T-cell (primary cell): Measurements from ENCODE around the gene CD14. TPM values are rescaled to one million over a fixed set of nuclear protein-coding genes. Genes with fewer than 3 reads are reported as not detected.
"Not testable (repeated sequence)": the region's sequence is repeated elsewhere in the genome, so short reads cannot be mapped to it uniquely, and the experiment has no call there.

ENCODE experiments used
- ATAC-seq, 4 experiments: fragments of 200-7000 bp in 3 of 4; fragments of 150-1000 bp in 1 of 4; cut with Tn5 transposase; replicated peaks in 1 of 4; 1 replicate in 3 of 4; 2 replicates in 1 of 4; pipeline ENCODE4 v1.10.0; 2021; ENCODE audit warnings: moderate library complexity in 3 of 4, mild to moderate bottlenecking in 2 of 4, moderate number of reproducible peaks in 1 of 4
- CTCF ChIA-PET, 2 donors: fragments of 300-600 bp; sonication (Branson Sonifier 250); formaldehyde crosslinking; loops; one replicate each; lab custom pipeline; 2022; ENCODE audit warnings: antibody characterized with exemption in 2 of 2; lab: Charles Lee
- POLR2A ChIA-PET, 2 donors: fragments of 300-600 bp; sonication (Branson Sonifier 250); formaldehyde crosslinking; loops; one replicate each; lab custom pipeline; 2022; ENCODE audit warnings: antibody characterized with exemption in 2 of 2; lab: Charles Lee
- DNase-seq, 35 experiments: peaks; one replicate each; pipeline versions ENCODE4 v3.0.0 to v3.0.0-alpha.2; 2013 to 2023
- H3K27ac ChIP-seq: one replicate; pipeline ENCODE4 v1.5.1; 2013; ENCODE audit warnings: low read length
- H3K27me3 ChIP-seq, 2 experiments: replicated peaks in 1 of 2; 1 replicate in 1 of 2; 2 replicates in 1 of 2; pipeline versions ENCODE4 v1.6.1 to v1.7.0; 2013; ENCODE audit warnings: low read length in 1 of 2, mixed read lengths in 1 of 2; ENCODE audit not compliant: control insufficient read depth in 2 of 2, insufficient read depth in 2 of 2; ENCODE audit errors: extremely low read depth in 1 of 2
- H3K36me3 ChIP-seq, 2 donors: 1 replicate in 1 of 2; 2 replicates in 1 of 2; pipeline versions ENCODE4 v1.6.1 to v1.7.0; 2013; ENCODE audit warnings: low read length in 1 of 2; ENCODE audit not compliant: control insufficient read depth in 2 of 2, insufficient read depth in 1 of 2; ENCODE audit errors: extremely low read depth in 1 of 2
- H3K4me1 ChIP-seq, 2 experiments: 1 replicate in 1 of 2; 2 replicates in 1 of 2; pipeline versions ENCODE4 v1.6.1 to v1.7.0; 2013; ENCODE audit warnings: low read length in 2 of 2, mixed read lengths in 1 of 2; ENCODE audit not compliant: insufficient read depth in 2 of 2, control insufficient read depth in 1 of 2; ENCODE audit errors: extremely low read depth in 1 of 2
- H3K4me3 ChIP-seq, 2 donors: 1 replicate in 1 of 2; 2 replicates in 1 of 2; pipeline versions ENCODE4 v1.5.1 to v1.7.0; 2013; ENCODE audit warnings: mild to moderate bottlenecking in 2 of 2, low read length in 1 of 2, moderate library complexity in 1 of 2; ENCODE audit not compliant: control insufficient read depth in 1 of 2; ENCODE audit errors: extremely low read depth in 1 of 2
- H3K9me3 ChIP-seq: 2 replicates; pipeline ENCODE4 v1.7.0; 2013
- H3K27ac Mint-ChIP-seq, 2 donors: one replicate each; pipeline ENCODE4 v1.8.0; 2020 to 2021; ENCODE audit warnings: mild to moderate bottlenecking in 2 of 2, mixed read lengths in 2 of 2
- H3K27me3 Mint-ChIP-seq, 2 donors: one replicate each; pipeline ENCODE4 v1.8.0; 2021 to 2022; ENCODE audit warnings: mixed read lengths in 2 of 2
- H3K36me3 Mint-ChIP-seq: one replicate; pipeline ENCODE4 v1.8.0; 2021; ENCODE audit warnings: mixed read lengths
- H3K4me1 Mint-ChIP-seq, 3 donors: one replicate each; pipeline ENCODE4 v1.8.0; 2020 to 2022; ENCODE audit warnings: mixed read lengths in 3 of 3, mild to moderate bottlenecking in 1 of 3
- H3K4me3 Mint-ChIP-seq, 3 donors: one replicate each; pipeline ENCODE4 v1.8.0; 2020 to 2022; ENCODE audit warnings: mild to moderate bottlenecking in 3 of 3, mixed read lengths in 3 of 3, moderate library complexity in 3 of 3
- H3K9me3 Mint-ChIP-seq, 3 donors: one replicate each; pipeline ENCODE4 v1.8.0; 2020 to 2022; ENCODE audit warnings: mixed read lengths in 3 of 3
- WGBS: methylation state at CpG from one replicate; pipeline ENCODE4 v1.1.5; 2013; ENCODE audit warnings: missing lambda C conversion rate; ENCODE audit not compliant: insufficient coverage; 5-methylcytosine and 5-hydroxymethylcytosine counted together
- total RNA-seq, 35 experiments: library from RNA in 6 of 35; stranded (reverse) in 6 of 35; fragments of 120-200 nt in 1 of 35; gene quantifications; one replicate each; pipeline versions ENCODE4 v1.2.1 to v1.2.4 and lab custom pipeline; 2013 to 2026

The CD14 gene
- total RNA-seq, 5 donors from 2014 or later (not counting 1 experiment from before 2014, with no cell fraction given): 0.70 to 1.8 (median 1.3) TPM

DNA sequence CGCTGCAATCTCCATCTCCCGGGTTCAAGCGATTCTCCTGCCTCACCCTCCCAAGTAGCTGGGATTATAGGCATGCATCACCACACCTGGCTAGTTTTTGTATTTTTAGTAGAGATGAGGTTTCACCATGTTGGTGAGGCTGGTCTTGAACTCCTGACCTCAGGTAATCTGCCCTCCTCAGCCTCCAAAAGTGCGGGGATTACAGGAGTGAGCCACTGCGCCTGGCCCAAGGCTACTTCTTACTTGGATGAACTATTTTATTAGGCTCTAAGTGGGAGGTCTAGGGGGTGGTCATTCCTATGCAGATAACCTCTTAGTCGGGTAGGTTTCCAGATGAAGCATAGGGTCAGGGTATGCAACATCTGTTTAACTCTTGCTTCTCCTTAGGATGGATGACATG, 27.4 kb upstream of the CD14 start:
- H3K9me3 Mint-ChIP-seq, POLR2A ChIA-PET, H3K9me3 ChIP-seq, H3K27me3 ChIP-seq, DNase-seq, ATAC-seq, H3K4me3 ChIP-seq, H3K27ac Mint-ChIP-seq, H3K27me3 Mint-ChIP-seq, H3K27ac ChIP-seq, CTCF ChIA-PET, H3K4me3 Mint-ChIP-seq: not testable (repeated sequence)
- Mint-ChIP-seq H3K4me1 (peaks cover 8 to 12% (median 10%) of the 10 kb centered on the region in 3 donors), H3K36me3 (peaks cover 58% of the 10 kb centered on the region)
- WGBS: 100% methylated on average over 1 of the region's 6 CpGs
- Histone ChIP-seq H3K36me3 (peaks cover 26 to 77% of the 10 kb centered on the region in 2 donors), H3K4me1 (peaks cover under 1 to 13% of the 10 kb centered on the region in 2 experiments)

- Histone ChIP-seq H3K4me1 (peaks cover 0 to 5% of the 10 kb centered on the region in 2 experiments), H3K27ac (no peak overlapping the region), H3K27me3 (no peaks in the 10 kb centered on the region), H3K9me3 (no peaks in the 10 kb centered on the region), H3K4me3 (no peak overlapping the region), H3K36me3 (peaks cover 26 to 92% of the 10 kb centered on the region in 2 donors)
- ChIA-PET CTCF (no interaction called here), POLR2A (interaction anchor here (1.0 kb wide), 2 partner anchors 11 kb away, joined by 3 read pairs; partner anchors contain the start of genes IK (in 2 of the 2) and NDUFA2 (in 2 of the 2))
- no peak for DNase-seq
- 98% methylated on average over 14 of the region's 17 CpGs for WGBS
- Mint-ChIP-seq H3K36me3 (peaks cover 73% of the 10 kb centered on the region), H3K4me3 (no peak overlapping the region), H3K9me3 (no peaks in the 10 kb centered on the region), H3K27me3 (no peaks in the 10 kb centered on the region), H3K4me1 (peaks cover 0 to 5% (median 2%) of the 10 kb centered on the region in 3 donors), H3K27ac (peak overlapping the region in 1 of 2 donors; percentile 43)
- ATAC-seq: no peak
These were observed 25.9 kb upstream of the CD14 start for GRCh38 chr5:140658870-140659269.

- H3K27ac Mint-ChIP-seq: peak overlapping the region; percentile 97 to 99
- H3K9me3 Mint-ChIP-seq: no peaks in the 10 kb centered on the region
- H3K4me3 ChIP-seq: peak overlapping the region; percentile 87 to 97
- peaks cover 46% of the 10 kb centered on the region for H3K36me3 Mint-ChIP-seq
- ATAC-seq: no peak
- H3K4me1 Mint-ChIP-seq: peaks cover 51 to 59% (median 54%) of the 10 kb centered on the region in 3 donors
- no peaks in the 10 kb centered on the region for H3K9me3 ChIP-seq
- DNase-seq: no peak
- H3K27me3 ChIP-seq: no peaks in the 10 kb centered on the region
- H3K27me3 Mint-ChIP-seq: no peaks in the 10 kb centered on the region
- peaks cover 12 to 32% of the 10 kb centered on the region in 2 experiments for H3K4me1 ChIP-seq
- peak overlapping the region; percentile 90 to 99 (median 98) for H3K4me3 Mint-ChIP-seq
- CTCF ChIA-PET: interaction anchor here in 1 of 2 donors (0.5 to 2.0 kb wide), 8 partner anchors 8 to 1398 kb away, joined by 3 to 14 read pairs (median 4); partner anchors contain the start of genes EIF4EBP3, HARS1, HARS2 and TMCO6
- peak overlapping the region; percentile 88 for H3K27ac ChIP-seq
- POLR2A ChIA-PET: interaction anchor here (0.7 to 2.4 kb wide), 18 partner anchors 8 to 246 kb away, joined by 3 to 16 read pairs (median 5); partner anchors contain the start of genes EIF4EBP3 (in 2 of the 2), ANKHD1 (in 1 of the 2), APBB3 (in 1 of the 2) and CD14 (in 1 of the 2)
- H3K36me3 ChIP-seq: peaks cover 16 to 59% of the 10 kb centered on the region in 2 donors
- 1% methylated on average over 24 of the region's 27 CpGs for WGBS
These were observed 14.1 kb upstream of the CD14 start for GRCh38 chr5:140647042-140647419.

DNA sequence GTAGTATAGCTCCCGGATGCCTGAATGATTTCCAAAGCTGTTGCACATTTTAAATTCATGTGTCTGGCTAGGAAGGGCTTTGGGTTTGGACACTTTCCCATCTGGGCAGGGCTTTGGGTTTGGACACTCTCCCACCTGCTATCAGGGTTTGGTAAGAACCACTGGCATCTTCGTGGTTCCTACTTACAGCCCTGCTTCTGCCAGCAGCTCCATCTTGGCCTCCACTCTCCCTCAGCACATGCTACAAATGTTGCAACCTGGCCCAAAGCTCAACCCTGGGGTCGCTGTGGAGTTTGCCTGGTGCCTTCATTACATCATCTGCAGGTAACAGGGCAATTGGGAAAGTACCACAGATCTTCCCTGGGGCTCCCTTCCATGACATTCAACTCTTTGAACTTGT, 9.7 kb upstream of the CD14 start:
- H3K36me3 ChIP-seq: peaks cover 16 to 34% of the 10 kb centered on the region in 2 donors
- peak overlapping the region in 1 of 2 donors; percentile 12 for H3K27ac Mint-ChIP-seq
- no peaks in the 10 kb centered on the region for H3K9me3 Mint-ChIP-seq
- no peak overlapping the region for H3K27ac ChIP-seq
- peaks cover 54 to 58% (median 55%) of the 10 kb centered on the region in 3 donors for H3K4me1 Mint-ChIP-seq
- POLR2A ChIA-PET: no interaction called here
- peaks cover 28% of the 10 kb centered on the region for H3K36me3 Mint-ChIP-seq
- no peaks in the 10 kb centered on the region for H3K27me3 ChIP-seq
- no peak for DNase-seq
- no peaks in the 10 kb centered on the region for H3K27me3 Mint-ChIP-seq
- no peak overlapping the region for H3K4me3 ChIP-seq
- 100% methylated on average over 3 of the region's 3 CpGs for WGBS
- peaks cover 10 to 30% of the 10 kb centered on the region in 2 experiments for H3K4me1 ChIP-seq
- no peaks in the 10 kb centered on the region for H3K9me3 ChIP-seq
- H3K4me3 Mint-ChIP-seq: no peak overlapping the region
- no peak for ATAC-seq
- CTCF ChIA-PET: interaction anchor here in 1 of 2 donors (0.8 to 1.6 kb wide), 2 partner anchors 95 to 270 kb away, joined by 3 to 4 read pairs; partner anchors contain the start of gene EIF4EBP3

DNA sequence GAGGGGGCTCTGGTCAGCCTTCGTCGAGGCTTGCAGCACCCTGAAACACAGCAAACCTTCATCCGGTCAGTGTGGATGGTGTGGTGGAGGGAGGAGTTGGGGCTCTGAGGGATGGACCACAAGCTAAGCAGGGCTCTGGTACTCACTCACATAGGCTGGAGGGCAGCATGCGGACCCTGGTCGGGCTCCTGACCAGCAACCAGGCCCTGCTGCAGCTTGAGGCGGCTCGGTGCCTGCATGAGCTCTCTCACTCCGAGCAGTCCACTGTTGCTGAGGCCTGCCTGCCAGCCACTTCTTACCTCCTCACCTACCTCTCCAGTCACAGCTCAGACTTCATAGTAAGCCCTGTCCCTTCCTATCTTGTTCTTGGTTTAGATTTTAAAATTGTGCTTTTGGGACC, 8.7 kb upstream of the CD14 start:
- H3K36me3 Mint-ChIP-seq: peaks cover 27% of the 10 kb centered on the region
- no peak for DNase-seq
- H3K27ac Mint-ChIP-seq: no peak overlapping the region
- ATAC-seq: no peak
- Histone ChIP-seq H3K4me1 (peaks cover 7 to 26% of the 10 kb centered on the region in 2 experiments), H3K36me3 (peaks cover 16 to 34% of the 10 kb centered on the region in 2 donors), H3K4me3 (no peak overlapping the region), H3K27me3 (no peaks in the 10 kb centered on the region), H3K27ac (no peak overlapping the region), H3K9me3 (no peaks in the 10 kb centered on the region)
- WGBS: 89% methylated on average over 8 of the region's 8 CpGs
- no peaks in the 10 kb centered on the region for H3K27me3 Mint-ChIP-seq
- no peak overlapping the region for H3K4me3 Mint-ChIP-seq
- ChIA-PET POLR2A (interaction anchor here in 1 of 2 donors (0.5 to 0.6 kb wide), 2 partner anchors 70 to 1070 kb away, joined by 6 to 8 read pairs; no protein-coding TSS in a partner anchor), CTCF (no interaction called here)
- peaks cover 49 to 51% (median 50%) of the 10 kb centered on the region in 3 donors for H3K4me1 Mint-ChIP-seq
- H3K9me3 Mint-ChIP-seq: no peaks in the 10 kb centered on the region

DNA sequence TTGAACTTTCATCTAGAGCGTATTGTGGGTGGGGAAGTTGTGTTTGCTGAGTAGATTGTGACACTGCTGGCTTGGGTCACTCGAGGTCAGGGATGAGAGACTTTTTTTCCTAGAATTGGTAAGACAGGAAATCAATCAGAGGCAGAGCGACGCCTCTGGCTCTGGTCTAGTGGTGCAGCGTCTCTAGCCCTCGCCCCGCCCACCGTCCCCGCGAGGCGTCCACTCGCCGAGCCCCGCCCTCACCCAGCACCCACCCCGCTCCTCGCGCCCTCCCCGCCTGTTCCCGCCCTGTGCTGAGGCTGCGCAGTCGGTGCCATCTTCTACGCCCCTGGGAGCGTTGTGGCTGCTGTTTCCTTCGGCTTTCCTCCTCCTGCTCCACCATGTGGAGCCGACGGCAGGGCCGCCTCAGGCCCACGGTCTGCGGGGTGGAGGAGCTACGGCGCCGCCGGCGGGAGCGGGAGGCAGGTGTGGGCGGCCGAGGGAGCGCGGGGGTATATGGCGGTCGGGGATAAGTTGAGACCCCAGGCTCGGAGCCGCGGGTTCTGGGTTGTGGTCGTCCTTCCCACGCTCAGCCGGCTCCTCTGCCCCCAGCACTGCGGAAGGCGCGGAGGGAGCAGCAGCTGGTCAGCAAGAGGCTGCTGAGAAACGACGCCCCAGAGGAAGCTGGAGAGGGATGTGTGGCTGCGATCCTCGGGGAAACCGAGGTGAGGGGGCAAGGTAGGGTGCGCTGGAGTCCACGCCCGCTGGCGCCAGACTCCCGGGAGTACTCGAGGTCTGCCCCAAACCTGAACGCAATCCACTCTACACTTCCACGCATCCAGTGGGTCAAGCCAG, 6.4 kb upstream of the CD14 start, which contains the start of gene TMCO6:
TSS of gene TMCO6 (plus strand) at position 304 of the 834 bp plus-strand sequence. CDS start at position 381, 77 bp downstream.
- H3K4me1 Mint-ChIP-seq: peaks cover 34 to 43% (median 38%) of the 10 kb centered on the region in 3 donors

More for the DNA sequence above, 6.4 kb upstream of the CD14 start, which contains the start of gene TMCO6:
- no peaks in the 10 kb centered on the region for H3K9me3 ChIP-seq
- H3K4me3 ChIP-seq: peak within 1 kb of the TSS; percentile 70 to 90
- peaks cover 10 to 22% of the 10 kb centered on the region in 2 donors for H3K36me3 ChIP-seq
- H3K9me3 Mint-ChIP-seq: no peaks in the 10 kb centered on the region
- H3K27me3 Mint-ChIP-seq: no peaks in the 10 kb centered on the region
- ATAC-seq (peak; percentile 97 to 100 (median 98)), DNase-seq (peak; percentile 91 to 98 (median 96))
- ChIA-PET POLR2A (interaction anchor here in 1 of 2 donors (0.6 to 1.9 kb wide), 3 partner anchors 8 to 70 kb away, joined by 5 to 6 read pairs (median 5); partner anchors contain the start of genes IK, NDUFA2 and ZMAT2), CTCF (interaction anchor here (1.7 to 1.8 kb wide), 3 partner anchors 8 to 92 kb away, joined by 6 to 14 read pairs (median 11); partner anchors contain the start of genes EIF4EBP3 (in 2 of the 2), IK (in 1 of the 2) and NDUFA2 (in 1 of the 2))
- H3K4me3 Mint-ChIP-seq: peak within 1 kb of the TSS; percentile 87 to 90 (median 88)
- no peaks in the 10 kb centered on the region for H3K27me3 ChIP-seq
- H3K27ac ChIP-seq: peak within 1 kb of the TSS; percentile 88
- WGBS: under 1% methylated on average over 43 of the region's 63 CpGs
- peaks cover 3 to 19% of the 10 kb centered on the region in 2 experiments for H3K4me1 ChIP-seq
- peak within 1 kb of the TSS; percentile 85 to 98 for H3K27ac Mint-ChIP-seq
- H3K36me3 Mint-ChIP-seq: peaks cover 16% of the 10 kb centered on the region
